D341Med (cell line): ENCODE measurements around the gene RING1.

Experiments used
- DNase-seq: peaks from one replicate; pipeline ENCODE4 v3.0.0; 2012; ENCODE audit warnings: low spot score

The RING1 gene

DNA sequence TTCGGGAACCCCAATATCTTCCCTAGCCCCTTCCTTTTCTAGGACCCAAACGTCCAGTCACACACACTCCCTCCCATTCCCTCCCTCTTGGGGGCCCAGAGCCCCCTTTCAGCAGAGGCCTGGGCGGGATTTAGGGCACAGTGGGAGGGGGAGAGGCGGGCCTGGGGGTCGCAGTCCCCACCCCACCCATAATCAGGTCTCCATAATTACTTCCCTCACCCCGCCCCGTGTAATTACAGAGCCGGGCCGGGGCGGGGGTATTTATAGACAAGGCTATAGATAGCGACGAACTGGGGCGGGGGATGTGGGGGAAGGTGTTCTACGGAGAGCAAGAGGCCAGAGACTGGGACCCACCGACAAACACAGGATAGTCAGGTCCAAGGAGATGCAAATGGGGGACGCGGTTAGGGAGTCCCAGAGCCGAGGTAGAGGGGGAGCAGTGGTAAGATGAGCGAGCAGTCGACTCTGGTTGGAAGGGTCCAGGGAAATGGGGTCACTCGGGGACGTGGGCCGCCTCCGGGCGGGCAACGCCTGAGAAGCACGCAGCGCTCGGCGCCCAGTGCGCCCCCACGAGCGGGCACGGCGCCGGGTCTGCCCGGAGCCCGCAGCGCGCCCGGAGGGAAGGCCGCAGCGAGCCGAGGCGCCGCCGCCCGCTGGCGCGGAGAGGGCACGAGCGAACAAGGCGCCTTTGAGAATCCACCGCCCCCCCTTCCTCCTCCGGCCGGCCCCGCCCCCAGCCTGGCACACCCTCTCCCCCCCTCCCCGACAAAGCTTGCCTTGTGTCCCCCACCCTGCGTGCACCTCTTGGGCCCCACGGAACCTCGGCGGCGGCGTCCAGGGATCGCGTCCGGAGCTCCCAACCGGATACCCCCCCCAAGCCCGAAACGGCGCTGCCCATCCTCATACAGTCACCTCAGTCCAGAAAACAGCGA lies 15.4 kb upstream of the RING1 start:
- DNase-seq: no peak

DNA sequence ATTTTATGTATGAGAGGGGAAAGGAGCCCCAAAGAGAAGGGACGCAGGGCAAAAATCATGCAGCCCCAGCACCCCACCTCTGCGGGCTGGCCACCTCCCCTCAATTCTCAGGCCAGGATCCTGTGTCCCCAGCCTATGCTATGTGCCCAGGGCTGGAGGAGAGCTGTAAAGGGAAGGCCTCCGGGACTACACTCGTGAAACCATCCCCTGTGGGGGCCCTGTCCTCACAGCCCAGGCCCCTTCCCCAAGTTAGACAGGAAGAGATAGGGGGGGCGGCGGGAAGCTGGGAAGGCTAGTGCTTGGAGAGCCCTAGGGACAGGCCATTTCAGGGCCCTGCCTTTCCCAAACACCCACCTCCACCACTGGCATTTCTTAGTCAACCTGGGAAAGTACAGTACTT lies 14.7 kb upstream of the RING1 start:
- DNase-seq: no peak

DNA sequence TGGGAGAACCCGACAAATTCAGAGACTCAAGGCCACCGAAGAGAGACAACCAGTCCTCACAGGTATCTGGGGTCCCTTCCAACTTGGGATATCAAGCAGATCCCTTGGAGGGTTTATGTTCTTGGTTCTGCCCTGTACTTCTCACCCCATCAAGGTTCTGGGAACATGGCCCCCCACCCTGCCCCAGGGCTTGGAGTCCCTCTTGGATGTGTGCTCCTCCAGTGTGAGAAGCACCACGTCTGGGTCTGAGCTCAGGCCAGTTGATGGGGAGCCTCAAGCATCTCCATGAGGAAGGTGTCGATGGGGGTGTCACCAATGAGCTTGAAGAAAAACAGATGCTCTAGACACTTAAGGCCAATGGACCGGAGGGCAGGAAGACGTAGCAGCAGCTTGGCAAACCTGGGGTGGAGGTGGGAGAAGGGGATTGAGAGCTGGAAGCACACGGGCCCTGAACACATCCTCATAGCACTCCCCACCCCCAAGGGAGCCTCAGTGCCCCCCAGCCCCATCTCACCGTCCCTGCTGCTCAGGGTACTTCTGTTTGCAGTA lies 13.8 kb upstream of the RING1 start:
- DNase-seq: no peak

DNA sequence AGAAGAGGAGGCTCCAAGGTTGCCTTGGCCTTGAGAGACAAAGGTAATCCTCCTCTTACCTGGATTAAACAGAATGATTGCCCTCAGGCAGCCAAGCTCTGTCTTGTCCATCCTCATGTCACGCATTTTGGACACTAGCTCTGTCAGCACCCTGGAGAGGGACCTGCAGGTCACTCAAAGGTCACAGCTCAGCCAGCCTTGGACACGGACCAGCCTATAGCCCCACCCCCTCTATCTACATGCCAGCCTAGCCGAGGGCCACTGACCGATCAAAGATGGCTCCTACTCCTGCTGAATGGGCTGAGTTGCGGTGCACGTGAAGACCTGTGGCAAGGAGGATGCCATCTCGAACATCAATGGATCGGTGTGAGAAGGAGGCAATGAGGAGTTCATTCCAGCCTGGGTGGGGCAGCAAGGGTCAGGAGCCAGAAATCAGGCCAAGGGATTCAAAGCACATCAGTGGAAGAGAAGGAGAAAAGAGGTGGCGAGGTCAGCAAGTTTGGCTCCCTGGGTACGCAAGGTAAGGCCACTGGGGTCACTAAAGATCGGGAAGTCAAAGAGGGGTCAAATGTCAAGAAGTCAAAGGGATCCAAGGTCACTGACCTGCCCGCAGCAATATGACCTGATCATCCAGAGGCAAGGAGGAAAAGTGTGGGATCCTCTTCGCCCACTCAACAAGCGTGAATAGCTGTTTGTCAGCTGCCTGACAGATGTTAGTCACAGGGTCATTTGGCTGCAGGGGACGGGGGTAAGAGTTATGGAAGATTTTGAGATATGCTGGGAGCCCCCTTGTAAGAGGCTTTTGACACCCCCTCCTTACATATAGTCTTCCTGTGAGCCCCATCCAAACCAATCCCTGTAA lies 12.8 kb upstream of the RING1 start:
- no peak for DNase-seq

GRCh38 chr6:33197431-33198048 lies 10.8 kb upstream of the RING1 start:
- DNase-seq: peak; percentile 74

- DNase-seq: no peak
These were observed 10.0 kb upstream of the RING1 start for GRCh38 chr6:33198159-33198852.

- no peak for DNase-seq
These were observed 9.4 kb upstream of the RING1 start for GRCh38 chr6:33198853-33199436.

GRCh38 chr6:33199687-33200218 lies 8.5 kb upstream of the RING1 start:
- peak; percentile 82 for DNase-seq

- peak; percentile 94 for DNase-seq
These were observed 7.8 kb upstream of the RING1 start, which contains the start of the genes RXRB and SLC39A7 for GRCh38 chr6:33200219-33201146. Gene RXRB (minus strand): TSS chr6:33200665. CDS start chr6:33200476, 189 bp downstream. Gene SLC39A7 (plus strand): TSS chr6:33200867. CDS start chr6:33201246, 379 bp downstream.

DNA sequence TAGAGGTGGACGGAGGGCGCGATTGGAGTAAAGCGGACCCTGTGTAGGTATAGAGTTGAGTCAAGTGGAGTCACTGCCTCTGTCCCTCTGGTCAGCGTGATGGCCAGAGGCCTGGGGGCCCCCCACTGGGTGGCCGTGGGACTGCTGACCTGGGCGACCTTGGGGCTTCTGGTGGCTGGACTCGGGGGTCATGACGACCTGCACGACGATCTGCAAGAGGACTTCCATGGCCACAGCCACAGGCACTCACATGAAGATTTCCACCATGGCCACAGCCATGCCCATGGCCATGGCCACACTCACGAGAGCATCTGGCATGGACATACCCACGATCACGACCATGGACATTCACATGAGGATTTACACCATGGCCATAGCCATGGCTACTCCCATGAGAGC lies 7.2 kb upstream of the RING1 start:
- DNase-seq: no peak

DNA sequence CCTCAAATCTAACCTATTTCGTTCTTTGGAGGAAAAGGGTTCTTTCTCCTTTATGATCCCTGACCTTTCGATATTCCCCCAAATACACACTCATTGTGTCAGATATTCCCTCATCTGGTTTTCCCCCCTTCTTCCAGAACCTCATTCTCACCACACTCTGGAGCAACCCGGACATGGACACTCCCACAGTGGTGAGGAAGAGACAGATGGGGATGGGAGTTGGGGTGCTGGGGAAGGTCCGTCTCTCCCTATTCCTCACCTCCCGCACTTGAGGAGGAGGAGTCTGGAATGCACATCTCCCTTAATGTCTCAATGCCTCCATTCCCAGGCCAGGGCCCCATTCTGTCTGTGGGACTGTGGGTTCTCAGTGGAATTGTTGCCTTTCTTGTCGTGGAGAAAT lies 6.4 kb upstream of the RING1 start:
- no peak for DNase-seq

DNA sequence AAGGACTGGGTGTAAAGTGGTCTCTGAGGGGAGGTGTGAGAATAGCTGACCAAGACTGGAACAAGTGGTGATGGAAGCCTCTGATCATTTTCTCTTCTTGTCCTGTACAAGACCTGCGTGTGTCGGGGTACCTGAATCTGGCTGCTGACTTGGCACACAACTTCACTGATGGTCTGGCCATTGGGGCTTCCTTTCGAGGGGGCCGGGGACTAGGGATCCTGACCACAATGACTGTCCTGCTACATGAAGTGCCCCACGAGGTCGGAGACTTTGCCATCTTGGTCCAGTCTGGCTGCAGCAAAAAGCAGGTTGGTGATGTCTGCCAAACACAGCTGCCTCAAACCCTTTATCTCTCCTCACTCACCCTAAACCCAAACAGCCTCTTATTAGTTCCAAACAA lies 5.5 kb upstream of the RING1 start:
- no peak for DNase-seq

GRCh38 chr6:33203443-33204164 lies 4.7 kb upstream of the RING1 start:
- no peak for DNase-seq

DNA sequence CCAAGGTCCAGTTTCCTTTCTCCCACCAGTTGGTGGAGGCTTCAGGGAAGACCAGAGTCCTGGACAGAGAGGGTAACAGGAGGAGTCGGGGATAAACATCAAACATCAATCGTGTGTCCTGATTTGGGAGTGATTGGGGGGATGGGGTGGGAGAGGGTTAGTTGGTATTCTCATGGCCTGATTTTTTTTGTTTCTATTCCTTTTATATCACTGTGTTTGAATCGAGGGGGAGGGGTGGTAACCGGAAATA lies 4.2 kb upstream of the RING1 start:
- no peak for DNase-seq

DNA sequence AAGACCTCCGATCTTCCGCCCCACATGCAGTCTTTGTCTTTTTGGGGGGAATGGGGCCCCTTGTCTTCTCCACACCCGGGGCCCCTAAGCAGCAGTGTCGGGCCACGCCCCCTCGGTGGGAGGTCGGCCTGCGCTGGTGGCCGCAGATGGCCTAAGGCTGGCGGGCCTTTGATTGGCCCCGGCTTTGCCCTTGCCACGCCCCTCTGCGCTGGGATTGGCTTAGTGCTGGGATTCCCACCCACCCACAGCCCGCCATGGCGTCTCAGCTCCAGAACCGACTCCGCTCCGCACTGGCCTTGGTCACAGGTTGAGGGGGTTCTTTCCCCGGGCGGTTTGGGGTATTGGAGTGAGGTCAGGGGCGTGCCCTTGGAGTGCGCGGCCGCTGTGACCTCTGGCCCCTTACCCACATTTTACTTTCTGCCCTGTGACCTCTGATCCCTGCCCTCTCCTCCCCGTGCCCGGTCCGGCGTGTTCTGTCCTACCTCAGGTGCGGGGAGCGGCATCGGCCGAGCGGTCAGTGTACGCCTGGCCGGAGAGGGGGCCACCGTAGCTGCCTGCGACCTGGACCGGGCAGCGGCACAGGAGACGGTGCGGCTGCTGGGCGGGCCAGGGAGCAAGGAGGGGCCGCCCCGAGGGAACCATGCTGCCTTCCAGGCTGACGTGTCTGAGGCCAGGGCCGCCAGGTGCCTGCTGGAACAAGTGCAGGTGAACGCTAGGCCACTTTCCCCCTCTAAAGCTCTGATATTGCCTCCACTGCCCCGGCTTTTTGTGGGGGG lies 3.7 kb upstream of the RING1 start, which contains the start of gene HSD17B8:
Gene HSD17B8, plus strand, starts transcription at position 241 of the 776 bp plus-strand sequence. Its CDS starts 14 bp downstream, at position 255.
- DNase-seq: peak; percentile 91

GRCh38 chr6:33205191-33206026 lies 2.9 kb upstream of the RING1 start:
- no peak for DNase-seq
